A204.1 (cell line): ENCODE data around the gene BRIP1.
"Not testable (repeated sequence)": the region's sequence is repeated elsewhere in the genome, so short reads cannot be mapped to it uniquely, and the experiment has no call there.

Experiments used
- FAIRE-seq: peaks from 2 replicates; lab custom pipeline; 2012; peaks lifted over from hg19 to GRCh38; lab: Jason Lieb, UNC

BRIP1 gene

DNA sequence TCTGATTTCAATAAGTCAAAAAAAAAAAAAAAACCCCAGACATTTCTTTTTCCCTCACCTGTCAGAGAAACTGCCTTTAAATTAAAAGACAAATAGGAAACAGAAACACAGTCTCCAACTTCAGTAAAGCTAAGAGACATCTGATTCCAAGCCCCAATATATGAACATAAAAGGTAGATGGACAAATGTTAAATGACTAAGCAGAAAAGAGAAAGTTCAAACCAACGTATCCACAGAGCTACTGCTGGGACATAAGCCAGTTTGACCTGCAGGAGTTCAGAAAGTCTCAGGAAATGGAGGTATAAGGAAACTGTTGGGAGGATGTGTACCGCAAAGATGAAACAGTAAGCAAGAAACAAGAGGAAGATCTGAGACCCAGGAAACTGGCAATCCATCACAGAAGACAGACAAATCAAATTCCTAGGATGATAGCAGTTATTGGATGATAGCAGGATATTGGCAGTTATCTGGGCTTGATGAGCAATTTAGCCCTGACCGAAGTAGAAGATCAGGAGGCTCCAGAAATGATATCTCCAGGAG is 135.0 kb downstream of the BRIP1 start:
- FAIRE-seq, result no peak

DNA sequence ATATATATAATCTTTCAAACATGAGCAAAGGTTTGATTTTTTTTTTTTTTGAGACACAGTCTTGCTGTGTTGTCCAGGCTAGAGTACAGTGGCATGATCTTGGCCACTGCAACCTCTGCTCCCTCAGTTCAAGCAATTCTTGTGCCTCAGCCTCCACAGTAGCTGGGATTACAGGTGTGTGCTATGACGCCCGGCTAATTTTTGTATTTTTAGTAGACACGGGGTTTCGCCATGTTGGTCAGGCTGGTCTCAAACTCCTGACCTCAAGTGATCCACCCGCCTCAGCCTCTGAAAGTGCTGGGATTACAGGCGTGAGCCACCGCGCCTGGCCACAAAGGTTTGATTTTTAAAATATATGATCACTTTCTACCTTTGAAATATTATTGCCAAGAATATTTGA is 135.5 kb downstream of the BRIP1 start:
- not testable (repeated sequence) for FAIRE-seq

GRCh38 chr17:61726977-61727376 is 136.4 kb downstream of the BRIP1 start:
- FAIRE-seq, result no peak

- no peak for FAIRE-seq
Measured at GRCh38 chr17:61724777-61725176, 138.6 kb downstream of the BRIP1 start.

GRCh38 chr17:61723914-61724313 is 139.4 kb downstream of the BRIP1 start:
- no peak for FAIRE-seq

DNA sequence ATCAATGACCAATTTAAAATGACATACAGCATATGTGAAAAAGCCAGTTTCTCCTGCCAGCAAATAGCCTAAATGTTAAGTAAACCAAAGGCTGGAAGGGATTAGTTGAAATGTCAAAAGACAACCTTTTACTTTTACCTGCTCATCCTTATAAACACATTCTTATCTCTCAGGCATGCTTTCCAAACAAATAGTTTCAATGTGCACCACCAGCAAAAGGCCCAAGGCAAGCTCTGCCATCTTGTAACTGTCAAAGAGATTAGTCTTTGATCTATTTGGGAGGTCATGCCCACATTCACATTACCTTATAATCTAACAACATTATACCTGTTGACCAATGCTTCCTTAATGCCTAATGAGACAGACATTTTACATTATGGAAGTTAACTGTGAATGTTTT is 140.1 kb downstream of the BRIP1 start:
- no peak for FAIRE-seq

- FAIRE-seq, result no peak
Measured at GRCh38 chr17:61722398-61722797, 140.9 kb downstream of the BRIP1 start.

DNA sequence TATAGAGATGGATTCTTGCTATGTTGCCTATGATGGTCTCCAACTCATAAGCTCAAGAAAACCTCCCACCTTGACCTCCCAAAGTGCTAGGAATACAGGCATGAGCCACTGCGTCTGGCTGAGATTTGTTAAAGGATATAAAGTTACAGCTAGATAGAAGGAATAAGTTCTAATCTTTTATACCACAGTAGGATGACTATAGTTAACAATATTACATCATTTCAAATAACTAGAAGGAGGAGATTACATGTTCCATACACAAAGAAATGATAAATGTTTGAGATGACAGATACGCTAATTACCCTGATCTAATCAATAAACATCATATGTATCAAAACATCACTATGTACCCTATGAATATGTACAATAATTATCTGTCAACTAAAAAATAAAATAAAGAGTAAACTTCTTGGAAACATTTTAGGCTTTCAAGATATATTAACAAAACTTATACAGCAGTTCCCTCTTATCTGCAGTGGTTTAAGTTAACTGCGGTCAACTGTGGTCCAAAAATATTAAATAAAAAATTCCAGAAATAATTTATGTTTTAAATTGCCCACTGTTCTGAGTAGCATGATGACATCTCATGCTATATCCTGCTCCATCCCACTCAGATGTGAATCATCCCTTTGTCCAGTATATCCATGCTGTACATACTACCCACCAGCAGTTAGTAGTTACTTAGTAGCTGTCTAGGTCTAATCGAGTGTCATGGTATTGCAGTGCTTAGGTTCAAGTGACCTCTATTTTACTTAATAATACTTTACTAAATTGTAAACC is 143.1 kb downstream of the BRIP1 start:
- peak; percentile 59 for FAIRE-seq

- not testable (repeated sequence) for FAIRE-seq
Measured at GRCh38 chr17:61719220-61719619, 144.1 kb downstream of the BRIP1 start.

GRCh38 chr17:61718022-61718421 is 145.3 kb downstream of the BRIP1 start:
- FAIRE-seq, result no peak

DNA sequence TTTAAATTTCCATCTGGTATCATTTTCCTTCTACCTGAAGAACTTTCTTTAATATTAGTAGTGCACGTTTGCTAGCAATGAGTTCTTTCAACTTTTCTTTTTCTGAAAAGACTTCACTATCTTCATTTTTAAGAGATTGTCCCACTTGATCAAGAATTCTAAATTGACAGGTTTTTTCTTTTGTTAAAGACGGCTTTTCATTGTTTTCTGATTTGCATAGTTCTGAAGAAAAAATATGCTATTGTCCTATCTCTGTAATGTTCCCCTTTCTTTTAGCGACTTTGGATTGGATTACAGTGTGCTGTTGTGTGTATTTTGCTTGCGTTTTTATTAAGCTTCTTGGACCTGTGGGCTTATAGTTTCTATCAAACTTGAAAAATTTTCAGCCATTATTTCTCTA is 146.0 kb downstream of the BRIP1 start:
- no peak for FAIRE-seq

DNA sequence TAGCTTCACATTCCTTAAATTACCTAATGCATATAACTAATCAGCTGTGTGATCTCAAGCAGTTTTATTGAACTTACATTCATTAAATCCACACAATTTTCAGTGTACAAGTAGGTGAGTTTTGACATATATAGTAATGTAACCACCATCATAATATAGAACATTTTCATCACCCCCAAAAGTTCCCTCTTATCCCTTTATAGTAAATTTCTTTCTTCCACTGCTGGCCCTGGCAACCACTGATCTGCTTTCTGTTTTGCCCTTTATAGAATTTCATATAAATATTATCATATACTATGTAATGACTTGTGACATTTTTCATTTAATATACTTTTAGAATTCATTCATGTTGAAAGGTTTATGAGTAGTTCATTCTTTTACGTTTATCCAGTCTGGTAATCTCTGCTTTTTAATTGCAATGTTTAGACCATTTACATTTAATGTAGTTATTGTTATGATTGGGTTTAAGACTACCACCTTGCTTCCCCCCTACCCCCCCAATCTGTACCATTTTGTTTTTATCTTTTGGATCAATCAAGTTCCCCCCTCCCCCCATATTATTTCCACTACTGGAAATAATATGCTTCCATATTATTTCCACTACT is 147.0 kb downstream of the BRIP1 start:
- FAIRE-seq, result no peak

- no peak for FAIRE-seq
Measured at GRCh38 chr17:61715348-61715747, 148.0 kb downstream of the BRIP1 start.

GRCh38 chr17:61714300-61714699 is 149.0 kb downstream of the BRIP1 start:
- peak; percentile 21 for FAIRE-seq

GRCh38 chr17:61713035-61713434 is 150.3 kb downstream of the BRIP1 start:
- FAIRE-seq, result no peak

DNA sequence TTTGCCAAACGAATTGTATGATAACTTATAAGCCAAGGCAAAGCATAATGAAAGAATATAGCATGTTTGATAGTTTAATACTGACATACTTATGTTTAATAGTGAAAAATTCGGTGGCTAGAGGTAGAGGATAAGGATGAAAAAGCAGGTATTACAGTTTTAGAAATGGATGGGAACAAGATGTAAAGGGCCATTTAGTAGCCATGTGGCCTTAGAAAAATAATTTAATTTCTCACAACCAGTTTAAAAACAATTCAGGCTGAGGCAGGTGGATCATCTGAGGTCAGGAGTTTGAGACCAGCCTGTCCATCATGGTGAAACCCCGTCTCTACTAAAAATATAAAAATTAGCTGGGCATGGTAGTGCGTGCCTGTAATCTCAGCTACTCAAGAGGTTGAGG is 152.8 kb downstream of the BRIP1 start:
- no peak for FAIRE-seq

DNA sequence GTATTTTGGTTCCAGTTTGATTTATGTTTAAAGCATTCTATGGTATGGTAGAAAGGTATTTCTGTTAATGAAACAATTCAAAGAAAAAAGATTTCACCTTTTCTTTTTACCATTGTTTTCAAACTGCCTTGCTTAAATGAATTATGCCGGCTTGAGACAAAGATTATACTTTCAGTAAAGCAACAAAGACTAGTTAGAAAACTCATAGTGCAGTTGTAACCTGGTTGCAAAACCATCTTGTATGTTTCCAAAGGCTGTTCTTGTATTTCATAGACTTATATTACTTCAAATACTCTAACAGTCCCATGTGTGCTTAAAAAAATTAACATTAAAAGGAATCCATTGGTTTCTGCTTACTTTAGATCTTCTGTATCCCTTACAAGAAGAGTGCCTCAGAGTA is 153.8 kb downstream of the BRIP1 start:
- FAIRE-seq, result no peak

- FAIRE-seq, result no peak
Measured at GRCh38 chr17:61704935-61705449, 158.3 kb downstream of the BRIP1 start.

- no peak for FAIRE-seq
Measured at GRCh38 chr17:61702450-61702849, 160.9 kb downstream of the BRIP1 start.

DNA sequence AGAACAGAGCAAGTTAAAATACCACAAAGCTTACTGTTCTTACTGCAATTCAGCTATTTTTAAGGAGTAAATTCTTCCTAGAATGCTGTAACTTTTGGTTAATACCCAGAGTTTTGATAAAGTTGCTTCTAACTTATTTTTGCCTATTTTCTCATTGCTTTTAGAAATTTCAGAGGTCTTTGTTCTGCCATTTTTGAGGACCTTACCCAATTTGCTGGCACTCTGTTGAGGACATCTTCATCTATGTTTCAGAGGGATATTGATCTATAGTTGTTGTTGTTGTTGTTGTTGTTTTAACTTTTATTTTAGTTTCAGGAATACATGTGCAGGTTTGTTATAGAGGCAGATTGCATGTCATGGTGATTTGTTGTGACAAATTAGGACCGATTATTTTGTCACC is 161.3 kb downstream of the BRIP1 start:
- FAIRE-seq, result no peak

DNA sequence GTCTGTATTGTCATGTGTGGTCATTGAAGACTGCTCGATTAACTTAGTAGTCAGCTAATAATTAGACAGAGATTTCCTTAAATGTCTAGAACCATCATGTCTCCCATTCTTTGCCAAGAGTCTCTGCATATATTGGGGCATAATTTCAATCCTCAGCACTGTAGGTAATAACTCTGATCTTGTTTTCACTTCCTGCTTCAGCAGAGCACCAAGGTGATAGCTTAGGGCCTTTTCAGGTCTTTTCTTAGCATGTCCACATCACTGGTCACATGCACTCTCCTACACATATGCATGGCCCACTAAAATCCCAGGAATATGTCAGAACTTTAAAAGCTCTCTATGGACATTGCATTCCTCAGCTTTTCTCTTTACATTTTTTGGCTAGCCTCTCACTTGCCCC is 162.0 kb downstream of the BRIP1 start:
- no peak for FAIRE-seq

- FAIRE-seq, result no peak
Measured at GRCh38 chr17:61700252-61700651, 163.1 kb downstream of the BRIP1 start.

DNA sequence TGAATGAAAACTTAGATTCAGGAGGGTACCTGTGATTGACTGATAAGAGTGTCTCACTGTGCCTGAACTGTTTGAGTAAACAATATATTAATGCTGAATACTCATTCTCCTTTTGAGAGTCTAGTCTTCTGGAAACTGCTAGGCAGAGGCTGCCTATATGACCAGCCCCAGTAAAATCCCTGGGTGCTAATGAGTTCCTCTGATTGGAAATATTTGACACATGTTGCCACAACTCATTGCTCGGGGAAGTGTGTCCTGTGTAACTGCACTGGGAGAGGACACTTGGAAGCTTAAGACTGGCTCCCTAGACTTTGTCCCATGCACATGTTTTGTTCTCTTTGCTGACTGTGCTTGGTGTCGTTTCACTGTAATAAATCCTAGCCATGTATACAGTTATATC is 163.6 kb downstream of the BRIP1 start:
- no peak for FAIRE-seq

GRCh38 chr17:61699032-61699431 is 164.3 kb downstream of the BRIP1 start:
- no peak for FAIRE-seq
